Stimulated activated CD8-positive, alpha-beta memory T cell treated with anti-CD3 and anti-CD28 coated beads, Interleukin-4, amount 100 ng/mL, for 24 hours (primary cell): ENCODE data around the gene CHCHD6.

Experiments used
- DNase-seq: peaks from one replicate; pipeline ENCODE4 v3.0.0-alpha.2; 2020; ENCODE audit warnings: low read depth

The CHCHD6 gene

GRCh38 chr3:126703512-126704493 lies at the start of gene CHCHD6:
Gene CHCHD6 (plus strand): TSS chr3:126704240. CDS start chr3:126704313, 73 bp downstream.
- DNase-seq = peak; percentile 93

DNA sequence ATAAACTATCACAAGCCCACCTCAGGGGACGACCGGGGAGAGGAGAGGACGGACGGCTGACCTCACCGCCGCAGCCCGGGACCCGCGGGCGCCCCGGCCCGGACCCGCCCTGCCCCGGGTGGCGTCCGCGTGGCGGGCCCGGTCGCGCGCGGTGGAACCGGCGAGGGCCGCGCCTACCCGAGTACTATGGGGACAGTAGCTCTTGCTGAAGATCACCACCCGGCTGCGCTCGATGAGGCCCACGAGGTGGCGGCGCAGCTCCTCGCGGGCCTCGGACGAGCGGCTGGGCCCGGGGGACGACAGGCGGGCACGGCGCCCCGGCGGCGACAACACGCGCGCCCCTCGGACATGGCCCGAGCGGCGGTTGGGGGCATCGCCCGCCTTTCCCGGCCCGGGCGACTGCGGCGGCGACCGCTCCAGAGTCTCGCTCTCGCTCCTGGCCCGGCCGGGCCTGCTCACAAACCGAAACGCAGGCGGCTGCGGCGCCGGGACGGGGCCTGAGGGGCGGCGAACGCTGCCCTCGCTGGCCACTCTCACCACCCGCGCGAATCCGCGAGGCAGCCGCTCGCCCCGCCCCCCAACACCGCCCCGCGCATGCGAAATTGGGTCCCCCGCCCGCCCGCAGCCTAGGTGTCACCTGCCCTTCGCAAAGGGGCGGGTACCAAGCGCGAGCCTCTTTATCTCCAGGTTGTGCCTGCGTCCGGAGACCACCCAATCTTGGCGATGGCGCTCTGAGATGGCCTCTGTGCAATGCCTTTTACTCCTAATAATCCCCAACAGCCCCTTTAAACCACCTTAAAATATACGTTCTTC lies 49.3 kb upstream of the CHCHD6 start, which contains the start of gene TXNRD3:
TSS of gene TXNRD3 (minus strand) at position 554 of the 813 bp plus-strand sequence.
- DNase-seq = peak; percentile 75

DNA sequence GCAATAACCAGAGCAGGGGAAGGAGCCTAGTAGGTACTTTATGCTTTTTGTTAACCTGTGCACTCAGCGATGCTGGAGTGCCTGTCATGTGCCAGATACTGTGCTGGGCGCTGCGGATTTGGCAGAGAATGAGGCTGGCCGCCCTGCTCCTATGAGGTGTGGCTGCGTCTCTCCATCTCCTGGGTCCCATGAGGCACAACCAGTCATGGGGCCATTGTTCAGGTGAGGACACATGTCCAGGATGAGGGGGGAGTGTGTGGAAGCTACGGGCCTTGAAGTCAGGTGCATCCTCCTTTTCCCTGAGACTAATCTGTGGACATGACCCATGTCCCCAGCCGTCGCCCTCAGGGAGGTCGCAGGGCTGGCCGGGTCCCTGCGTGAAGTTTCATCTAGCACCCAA lies 48.2 kb upstream of the CHCHD6 start:
- no peak for DNase-seq

DNA sequence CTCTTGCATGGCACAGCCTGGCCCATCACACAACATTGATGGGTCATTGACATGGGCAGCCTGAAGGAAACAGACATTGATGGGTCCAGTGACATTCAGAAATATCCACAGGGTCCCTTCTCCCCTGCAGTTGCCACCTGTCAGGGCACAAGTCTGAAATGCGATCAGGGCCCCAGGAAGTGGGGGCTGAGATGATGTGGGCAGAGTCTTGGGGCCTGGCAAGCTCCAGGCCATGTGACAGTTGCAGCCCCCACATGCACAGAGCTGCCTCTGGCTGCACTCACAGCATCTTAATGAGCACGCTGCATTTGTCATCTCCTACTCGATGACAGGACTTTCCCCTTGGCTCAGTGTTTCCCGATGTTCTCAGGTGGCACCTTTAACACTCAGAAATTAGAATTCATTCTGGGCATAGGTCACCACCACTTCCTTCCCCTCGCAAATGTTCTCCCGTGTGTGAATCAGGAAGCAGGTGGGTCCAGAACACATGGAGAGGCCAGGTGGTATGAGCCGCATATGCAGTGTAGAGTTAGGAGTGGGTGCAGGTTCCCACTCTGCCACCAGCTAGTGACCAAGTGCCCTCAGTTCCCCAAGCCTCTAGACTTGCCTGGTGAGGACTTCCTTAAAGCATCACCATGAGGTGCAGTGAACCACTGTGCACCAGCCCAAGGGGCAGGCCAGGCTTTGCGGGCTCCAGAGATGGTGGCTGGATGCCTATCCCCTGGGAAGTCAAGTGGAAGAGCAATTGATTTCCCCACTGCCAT lies 47.5 kb upstream of the CHCHD6 start:
- DNase-seq = no peak

- DNase-seq = no peak
Measured at GRCh38 chr3:126657901-126658300, 46.1 kb upstream of the CHCHD6 start.

- DNase-seq = no peak
Measured at GRCh38 chr3:126658584-126658983, 45.5 kb upstream of the CHCHD6 start.

DNA sequence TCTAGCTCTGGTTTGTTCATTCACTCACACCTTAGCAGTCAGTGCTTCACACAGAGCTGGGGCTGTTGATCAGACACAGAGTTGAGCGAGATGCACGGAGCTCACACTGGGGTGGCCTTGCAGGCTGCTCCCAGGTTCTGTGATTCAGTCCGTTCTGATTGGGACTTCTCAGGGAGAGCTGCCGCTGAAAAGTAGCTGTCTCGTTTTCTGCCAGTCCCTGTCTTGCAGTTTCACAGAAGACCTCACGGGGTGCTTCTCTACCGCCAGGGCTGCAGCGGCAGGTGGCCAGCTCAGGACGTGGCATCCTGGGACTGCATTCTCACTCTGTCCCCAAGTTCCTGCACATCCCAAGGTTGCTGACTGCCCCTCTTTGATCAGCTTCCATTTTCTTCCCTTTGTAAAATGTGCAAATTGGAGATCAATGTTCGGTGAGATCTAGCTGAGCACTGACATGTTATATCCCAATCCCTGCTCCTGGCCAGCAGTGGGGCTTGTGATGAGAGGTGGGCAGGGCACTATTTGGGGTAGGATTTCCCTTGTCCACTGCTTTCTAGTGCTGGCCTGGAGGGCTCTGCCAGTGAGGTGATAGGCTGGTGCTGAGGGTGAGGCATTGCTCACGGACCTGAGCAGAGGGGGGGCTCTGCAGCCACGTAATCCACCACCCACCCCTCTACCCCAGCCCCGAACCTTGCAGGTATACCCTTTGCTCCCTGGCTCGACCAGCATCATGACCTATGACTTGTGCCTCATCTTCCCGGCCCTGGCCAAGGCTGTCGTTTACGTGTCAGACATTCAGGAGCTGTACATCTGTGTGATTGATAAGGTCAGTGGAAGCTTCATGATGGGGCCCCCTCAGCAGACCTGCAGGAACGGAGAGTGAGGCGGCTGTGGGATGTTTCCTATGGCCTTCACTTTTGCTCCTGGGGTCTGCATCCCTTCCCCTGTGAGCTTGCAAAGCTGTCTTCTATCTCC lies 43.8 kb upstream of the CHCHD6 start:
- DNase-seq = no peak

- no peak for DNase-seq
Measured at GRCh38 chr3:126661532-126662364, 42.3 kb upstream of the CHCHD6 start.

GRCh38 chr3:126663257-126663656 lies 40.8 kb upstream of the CHCHD6 start:
- no peak for DNase-seq

DNA sequence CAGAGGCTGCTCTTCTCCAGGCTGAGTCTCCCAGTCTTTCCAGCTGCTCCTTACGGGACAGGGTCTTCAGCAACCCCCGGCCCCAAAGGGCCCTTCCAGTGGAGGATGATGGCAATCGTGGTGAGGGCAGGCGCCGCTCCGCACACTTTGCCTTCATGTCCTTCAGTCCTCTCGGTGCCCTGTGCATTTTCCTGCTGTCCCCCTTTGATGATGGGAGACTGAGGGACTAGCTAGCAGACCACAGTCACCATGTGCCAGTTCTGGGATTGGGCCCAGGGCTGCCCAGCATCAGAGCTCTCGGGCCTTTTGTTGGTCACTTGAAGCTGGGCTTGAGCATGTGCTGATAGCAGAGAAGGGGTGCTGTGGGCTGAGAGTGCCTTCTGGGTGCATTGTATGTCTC lies 40.3 kb upstream of the CHCHD6 start:
- no peak for DNase-seq

DNA sequence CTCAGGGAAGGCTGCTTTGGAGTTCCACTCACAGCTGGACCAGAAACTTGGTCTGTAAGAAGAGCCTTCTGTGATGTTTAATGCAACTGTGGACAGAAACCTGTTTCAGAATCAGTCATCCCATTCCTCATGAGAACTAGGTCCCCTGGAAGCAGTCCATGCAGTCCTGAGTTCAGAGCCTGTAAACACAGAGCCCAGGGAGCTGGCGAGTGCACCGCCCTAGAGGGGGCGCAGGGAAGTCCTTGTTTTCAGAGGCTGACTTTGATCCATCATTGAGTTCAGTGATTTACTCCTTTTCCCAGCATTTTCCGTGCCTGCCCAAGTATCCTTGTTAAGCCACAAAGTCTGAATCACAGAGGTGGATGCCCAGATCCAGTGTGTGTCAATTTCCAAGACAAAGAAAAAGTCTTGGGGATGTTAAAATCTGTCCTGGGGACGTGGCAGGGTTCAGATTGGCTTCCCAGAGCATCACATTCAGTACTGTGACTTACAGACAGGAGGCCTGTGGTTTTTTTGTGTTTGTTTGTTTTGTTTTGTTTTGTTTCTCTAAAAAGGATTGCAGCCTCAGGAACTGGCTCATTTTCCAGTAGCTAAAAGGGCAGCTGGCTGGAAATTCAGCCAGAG lies 39.3 kb upstream of the CHCHD6 start:
- no peak for DNase-seq

- DNase-seq = no peak
Measured at GRCh38 chr3:126665221-126665936, 38.7 kb upstream of the CHCHD6 start.

GRCh38 chr3:126665959-126666657 lies 37.9 kb upstream of the CHCHD6 start:
- no peak for DNase-seq

GRCh38 chr3:126666658-126667528 lies 37.1 kb upstream of the CHCHD6 start:
- no peak for DNase-seq

- no peak for DNase-seq
Measured at GRCh38 chr3:126667631-126668449, 36.2 kb upstream of the CHCHD6 start.
